Heart right ventricle (tissue), 16 donors: ENCODE data around the gene RITA1. TPM values are rescaled to one million over a fixed set of nuclear protein-coding genes. Genes with fewer than 3 reads are reported as not detected.
A peak's percentile ranks its signal among the peaks of the same experiment; 100 is the strongest.

Experiments
- ATAC-seq, 8 donors: fragments of 200-7000 bp; cut with Tn5 transposase; one replicate each; pipeline ENCODE4 v1.9.1; 2020; ENCODE audit warnings: mild to moderate bottlenecking in 8 of 8, moderate library complexity in 8 of 8, moderate number of reproducible peaks in 1 of 8
- DNase-seq, 2 donors: peaks; one replicate each; pipeline ENCODE4 v3.0.0-alpha.2; 2020
- H3K27ac ChIP-seq, 10 donors: fragments of 200-600 bp; sonication (generic) in 2 of 10; one replicate each; pipeline versions ENCODE4 v1.5.0 to v1.8.0; 2020 to 2022; ENCODE audit warnings: mild to moderate bottlenecking in 3 of 10
- H3K27me3 ChIP-seq, 7 donors: fragments of 200-600 bp; one replicate each; pipeline ENCODE4 v1.8.0; 2021 to 2022; ENCODE audit warnings: mild to moderate bottlenecking in 2 of 7
- H3K36me3 ChIP-seq, 9 donors: fragments of 200-600 bp; sonication (generic) in 1 of 9; one replicate each; pipeline versions ENCODE4 v1.5.0 to v1.8.0; 2020 to 2022; ENCODE audit warnings: mild to moderate bottlenecking in 2 of 9
- H3K4me1 ChIP-seq, 9 donors: fragments of 200-600 bp; sonication (generic) in 1 of 9; one replicate each; pipeline versions ENCODE4 v1.5.0 to v1.8.0; 2020 to 2022; ENCODE audit warnings: mild to moderate bottlenecking in 4 of 9
- H3K4me3 ChIP-seq, 10 donors: fragments of 200-600 bp; sonication (generic) in 2 of 10; one replicate each; pipeline versions ENCODE4 v1.5.0 to v1.8.0; 2020 to 2022; ENCODE audit warnings: mild to moderate bottlenecking in 7 of 10, moderate library complexity in 2 of 10
- H3K9me3 ChIP-seq, 11 donors: fragments of 200-600 bp in 10 of 11; sonication (generic) in 2 of 11; one replicate each; pipeline versions ENCODE4 v1.5.0 to v1.8.0; 2013 to 2022; ENCODE audit warnings: mild to moderate bottlenecking in 2 of 11, control low read depth in 1 of 11, moderate library complexity in 1 of 11
- WGBS, 2 donors: extraction: QIAGEN DNeasy Blood & Tissue Kit; methylation state at CpG; one replicate each; pipeline ENCODE4 v1.1.7; 2013; ENCODE audit warnings: inconsistent platforms in 1 of 2; 5-methylcytosine and 5-hydroxymethylcytosine counted together
- intact Hi-C, 10 donors: fragments of 100-400 bp; cut with DNase I; formaldehyde crosslinking; loops; one replicate each; pipeline versions ENCODE4 v1.11.1 to v1.14.2; 2022
- polyA plus RNA-seq, 2 donors: library from polyadenylated mRNA; stranded (reverse); fragments of 200-250 nt; gene quantifications; one replicate each; pipeline ENCODE4 v1.2.3, GENCODE V29; 2013
- total RNA-seq, 10 donors: library from RNA; stranded (reverse); fragmentation: NEBNext Ultra II Directional in 3 of 10; extraction: Animal tissue kit (Norgen Biotek cat#: 25700) in 3 of 10; gene quantifications; one replicate each; pipeline versions ENCODE4 v1.2.1 to v1.2.4, GENCODE V29; 2021 to 2023
- TF ChIP-seq, protein P1 (sequence below), 9 donors: fragments of 200-600 bp; sonication (generic) in 2 of 9; IDR thresholded peaks; one replicate each; pipeline versions ENCODE4 v1.5.0 to v1.8.0; 2021 to 2022; ENCODE audit warnings: antibody characterized with exemption in 9 of 9, mild to moderate bottlenecking in 5 of 9, moderate library complexity in 1 of 9
- donor health status: Arrhythmogenic right ventricular cardiomyopathy.
- donor health status: ischemic (EF 13 %, LVEDD 7.1; RV severe dilation, severe dysfunction).
- donor health status: healthy with polysubstance abuse.
- donor health status: DM: no; HTN: yes; CAD: no.
- donor health status: DM: no; HTN: no; CAD: no.
- donor health status: ischemic (EF 25% LVEDD 6.9; RV normal size, moderate dysfunction).
- donor health status: ischemic (EF 25% LVEDD 5.7; RV mildly dilated, moderate dysfunction).
- donor health status: healthy.
- donor health status: DM: yes; HTN: yes; CAD: no.
- donor health status: Ischemic cardiomyopathy.
- donor health status: ischemic (EF 35%, LVEDD 5.7; RV mildly dilated, moderate dysfunction).
- donor health status: nonischemic (EF 11% LVEDD 7.7; RV severe dilation, severe dysfunction).
- donor health status: DM: yes; HTN: yes; CAD: no.
- donor health status: PGD.
- donor health status: ischemic (EF 29% LVEDD 5.4; RV normal size, mild dysfunction).
- donor health status: nonischemic (EF 23%, LVEDD 6.1; RV moderate dilation, normal function).

Gene RITA1
- total and polyA plus RNA-seq, 12 donors, result 8.0 to 20.8 (median 13.7) TPM

DNA sequence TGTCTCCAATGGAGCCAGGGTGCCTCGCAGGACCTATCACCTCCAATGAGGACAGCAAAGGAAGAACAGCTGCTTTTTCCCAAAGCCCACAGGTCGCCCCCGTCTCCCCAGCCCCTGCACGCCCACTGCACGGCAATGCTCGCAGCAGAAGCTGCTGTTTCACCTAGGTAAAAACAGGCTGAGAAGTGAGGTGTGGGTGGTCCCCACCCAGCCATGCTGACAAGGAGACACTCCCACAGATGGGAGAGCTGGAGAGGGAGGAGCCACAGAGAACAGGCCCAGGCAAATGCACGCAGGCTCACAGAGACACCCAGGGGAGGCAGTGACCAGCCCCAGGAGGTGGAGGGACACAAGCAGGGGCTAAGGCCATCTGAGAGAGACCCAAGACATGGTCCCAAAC is 25.6 kb upstream of the RITA1 start:
- Histone ChIP-seq H3K4me3 (no peak overlapping the region), H3K27ac (no peak overlapping the region), H3K9me3 (no peaks in the 10 kb centered on the region), H3K27me3 (peaks cover 0 to 17% (median 16%) of the 10 kb centered on the region in 7 donors), H3K4me1 (peaks cover 0 to 5% (median 0%) of the 10 kb centered on the region in 9 donors), H3K36me3 (peaks cover 3 to 79% (median 63%) of the 10 kb centered on the region in 9 donors)
- 95 to 98% methylated on average over 7 of the region's 7 CpGs for WGBS, 2 donors
- DNase-seq, result no peak
- TF ChIP-seq, protein P1, sequence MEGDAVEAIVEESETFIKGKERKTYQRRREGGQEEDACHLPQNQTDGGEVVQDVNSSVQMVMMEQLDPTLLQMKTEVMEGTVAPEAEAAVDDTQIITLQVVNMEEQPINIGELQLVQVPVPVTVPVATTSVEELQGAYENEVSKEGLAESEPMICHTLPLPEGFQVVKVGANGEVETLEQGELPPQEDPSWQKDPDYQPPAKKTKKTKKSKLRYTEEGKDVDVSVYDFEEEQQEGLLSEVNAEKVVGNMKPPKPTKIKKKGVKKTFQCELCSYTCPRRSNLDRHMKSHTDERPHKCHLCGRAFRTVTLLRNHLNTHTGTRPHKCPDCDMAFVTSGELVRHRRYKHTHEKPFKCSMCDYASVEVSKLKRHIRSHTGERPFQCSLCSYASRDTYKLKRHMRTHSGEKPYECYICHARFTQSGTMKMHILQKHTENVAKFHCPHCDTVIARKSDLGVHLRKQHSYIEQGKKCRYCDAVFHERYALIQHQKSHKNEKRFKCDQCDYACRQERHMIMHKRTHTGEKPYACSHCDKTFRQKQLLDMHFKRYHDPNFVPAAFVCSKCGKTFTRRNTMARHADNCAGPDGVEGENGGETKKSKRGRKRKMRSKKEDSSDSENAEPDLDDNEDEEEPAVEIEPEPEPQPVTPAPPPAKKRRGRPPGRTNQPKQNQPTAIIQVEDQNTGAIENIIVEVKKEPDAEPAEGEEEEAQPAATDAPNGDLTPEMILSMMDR (IDR thresholded peaks at IDR 0.05), result no peak
- intact Hi-C loops, result loop anchor here in 3 of 10 donors (5.0 to 10.0 kb wide), 2 partner anchors 105 to 988 kb away; partner anchors contain the start of gene DTX1 (in 2 of the 3)
- no peak for ATAC-seq

DNA sequence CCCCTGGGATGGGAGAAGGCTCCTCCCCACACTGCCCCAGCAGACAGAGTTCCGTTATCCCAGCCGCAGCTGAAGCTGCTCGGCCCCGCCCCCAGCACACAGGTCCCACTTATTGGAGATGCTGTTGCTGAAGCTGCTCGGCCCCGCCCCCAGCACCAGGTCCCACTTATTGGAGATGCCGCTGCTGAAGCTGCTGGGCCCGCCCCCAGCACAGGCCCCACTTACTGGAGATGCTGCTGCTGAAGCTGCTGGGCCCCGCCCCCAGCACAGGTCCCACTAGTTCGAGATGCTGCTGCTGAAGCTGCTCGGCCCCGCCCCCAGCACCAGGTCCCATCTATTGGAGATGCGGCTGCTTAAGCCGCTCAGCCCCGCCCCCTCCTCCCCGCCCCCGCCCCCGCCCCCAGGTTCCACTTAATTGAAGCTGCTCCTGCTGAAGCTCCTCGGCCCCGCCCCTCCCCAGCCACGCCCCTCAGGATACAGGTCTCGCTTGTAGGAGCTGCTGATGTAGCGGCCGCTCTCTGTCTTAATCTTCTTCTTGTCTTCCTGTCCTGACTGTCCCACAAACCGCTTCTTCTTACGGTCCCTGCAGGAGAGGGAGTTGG is 24.0 kb upstream of the RITA1 start:
- Histone ChIP-seq H3K4me3 (no peak overlapping the region), H3K4me1 (peaks cover 0 to 3% (median 0%) of the 10 kb centered on the region in 9 donors), H3K27me3 (peaks cover 0 to 3% (median 0%) of the 10 kb centered on the region in 7 donors), H3K9me3 (no peaks in the 10 kb centered on the region), H3K27ac (no peak overlapping the region), H3K36me3 (peaks cover 9 to 95% (median 79%) of the 10 kb centered on the region in 9 donors)
- WGBS, 2 donors, result 79 to 81% methylated on average over 22 to 26 of the region's 26 CpGs
- ATAC-seq (no peak), DNase-seq (no peak)
- intact Hi-C loops, result loop anchor here in 1 of 10 donors (5.0 kb wide), 1 partner anchor 989 kb away; no protein-coding TSS in a partner anchor
- TF ChIP-seq, protein P1 (IDR thresholded peaks at IDR 0.05), result no peak

DNA sequence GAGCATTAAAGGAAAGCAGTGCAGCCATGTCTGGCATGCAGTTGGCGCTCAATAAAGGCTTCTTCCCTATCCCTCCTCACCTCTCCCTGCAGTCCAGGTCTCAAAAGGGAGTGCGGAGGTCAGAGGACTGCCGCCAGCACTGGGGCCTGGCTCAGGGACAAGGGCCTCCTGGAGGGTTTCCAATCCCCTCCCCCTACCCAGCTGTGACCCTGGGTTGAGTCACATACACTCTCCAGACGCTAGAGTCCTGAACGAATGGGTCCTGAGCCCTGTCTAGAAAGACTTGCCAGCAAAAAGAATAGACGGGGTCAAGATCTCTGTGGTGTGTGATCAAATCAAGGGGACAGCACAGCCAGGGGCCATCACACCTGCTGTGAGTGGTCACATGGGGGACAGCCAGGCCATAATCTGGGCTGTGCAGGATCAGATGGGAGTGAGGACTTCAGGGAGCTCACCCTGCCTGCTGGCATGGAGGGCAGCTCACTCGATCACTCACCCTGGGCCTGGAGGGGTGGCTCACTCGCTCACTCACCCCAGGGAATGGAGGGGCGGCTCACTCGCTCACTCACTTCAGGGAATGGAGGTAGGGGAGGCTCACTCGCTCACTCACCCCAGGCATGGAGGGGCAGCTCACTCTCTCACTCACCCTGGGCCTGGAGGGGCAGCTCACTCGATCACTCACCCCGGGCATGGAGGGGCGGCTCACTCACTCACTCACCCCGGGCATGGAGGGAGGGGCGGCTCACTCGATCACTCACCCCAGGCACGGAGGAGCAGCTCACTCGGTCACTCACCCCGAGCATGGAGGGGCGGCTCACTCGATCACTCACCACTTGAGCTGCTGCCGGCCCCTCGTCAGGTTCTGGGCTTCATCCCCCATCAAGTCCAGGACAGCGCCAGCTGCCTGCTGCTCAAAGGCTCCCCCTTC is 23.2 kb upstream of the RITA1 start:
- Histone ChIP-seq H3K27me3 (no peaks in the 10 kb centered on the region), H3K36me3 (peaks cover 9 to 100% (median 87%) of the 10 kb centered on the region in 9 donors), H3K9me3 (no peaks in the 10 kb centered on the region), H3K27ac (no peak overlapping the region), H3K4me3 (no peak overlapping the region), H3K4me1 (peaks cover 0 to 3% (median 0%) of the 10 kb centered on the region in 9 donors)
- ATAC-seq, result peak in 7 of 8 donors; percentile 29 to 67 (median 52)
- intact Hi-C loops, result loop anchor here in 1 of 10 donors (5.0 kb wide), 1 partner anchor 990 kb away; no protein-coding TSS in a partner anchor
- 80 to 86% methylated on average over 25 of the region's 25 CpGs for WGBS, 2 donors
- TF ChIP-seq, protein P1 (IDR thresholded peaks at IDR 0.05), result no peak
- DNase-seq, result no peak

DNA sequence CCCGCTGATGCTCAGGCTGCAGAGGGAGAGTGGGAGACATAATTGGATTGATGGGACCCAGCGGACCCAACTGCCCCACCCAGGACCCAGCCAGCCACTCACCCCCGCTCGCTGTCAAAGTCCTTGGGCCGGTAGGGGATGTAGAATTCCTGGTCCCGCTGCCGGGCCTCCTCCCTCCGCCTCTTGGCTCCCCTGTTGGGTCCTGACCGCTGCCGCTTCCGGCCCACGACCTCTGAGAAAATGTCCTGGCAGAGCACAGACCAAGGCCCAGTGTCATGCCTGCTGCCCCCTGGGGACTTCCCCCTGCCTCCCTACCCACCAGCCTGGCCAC is 22.5 kb upstream of the RITA1 start:
- no peaks in the 10 kb centered on the region for H3K27me3 ChIP-seq
- peaks cover 0 to 3% (median 0%) of the 10 kb centered on the region in 9 donors for H3K4me1 ChIP-seq
- TF ChIP-seq, protein P1 (IDR thresholded peaks at IDR 0.05), result no peak
- no peak overlapping the region for H3K4me3 ChIP-seq
- ATAC-seq, result no peak
- H3K9me3 ChIP-seq, result no peaks in the 10 kb centered on the region
- H3K36me3 ChIP-seq, result peaks cover 10 to 100% (median 91%) of the 10 kb centered on the region in 9 donors
- intact Hi-C loops, result loop anchor here in 1 of 10 donors (5.0 kb wide), 1 partner anchor 991 kb away; no protein-coding TSS in a partner anchor
- WGBS, 2 donors, result 91 to 96% methylated on average over 12 of the region's 12 CpGs
- H3K27ac ChIP-seq, result no peak overlapping the region
- DNase-seq, result no peak
